ENCODE data around the gene FREM1.

The FREM1 gene

DNA sequence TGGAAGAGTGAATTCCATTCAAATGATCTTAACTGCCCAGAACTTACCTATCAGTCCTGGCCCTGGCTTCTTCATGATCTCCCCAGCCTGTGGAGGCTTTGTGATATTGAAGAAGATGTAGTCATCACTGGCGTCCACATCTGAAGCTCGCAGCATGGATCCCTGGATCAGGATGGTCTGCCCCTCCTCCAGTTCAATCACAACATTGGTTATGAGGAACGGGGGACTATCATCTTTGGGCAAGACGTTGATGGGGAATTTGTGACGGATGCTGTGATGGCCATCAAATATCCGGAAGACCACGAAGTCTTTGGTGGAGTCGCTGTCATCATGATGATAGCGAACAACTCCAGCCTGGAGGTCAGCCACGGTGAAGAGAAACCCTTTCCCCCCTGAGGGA is 68.0 kb downstream of the FREM1 start:
- Histone ChIP-seq H3K4me3 (ENCODE audit: low read depth, low read length) (no peak overlapping the region), H3K27ac (no peak overlapping the region), H3K27me3 (replicated peaks) (no peaks in the 10 kb centered on the region), H3K36me3 (replicated peaks) (no peaks in the 10 kb centered on the region)
- in situ Hi-C loops (cut with HindIII; ENCODE audit: low pct_ligation_motif_present, low sequenced_read_pairs) = no loop called here
- no peak for DNase-seq
- no peak for TF ChIP-seq CTCF (IDR thresholded peaks at IDR 0.05; ENCODE audit: low read depth, low read length, missing control alignments)

DNA sequence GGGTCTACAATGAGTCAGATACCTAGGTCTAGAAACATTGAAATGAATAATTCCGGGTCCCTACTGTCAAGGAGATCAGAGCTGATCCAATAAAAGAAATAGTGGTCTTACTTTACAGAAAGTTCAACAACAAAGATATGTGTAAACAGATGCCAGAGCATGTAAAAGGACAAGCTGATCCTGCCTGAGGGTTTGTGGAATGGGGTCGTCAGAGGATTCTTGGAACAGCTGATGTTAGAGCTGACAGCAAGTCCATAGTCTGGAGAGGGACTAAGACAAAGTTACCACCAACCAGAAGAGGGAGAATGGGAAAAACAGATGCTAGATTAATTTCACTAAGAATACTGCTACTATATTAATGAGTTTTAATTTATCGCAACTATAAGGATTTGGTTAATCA is 71.5 kb downstream of the FREM1 start:
- no peaks in the 10 kb centered on the region for H3K27me3 ChIP-seq (replicated peaks)
- no peak for TF ChIP-seq CTCF (IDR thresholded peaks at IDR 0.05; ENCODE audit: low read depth, low read length, missing control alignments)

DNA sequence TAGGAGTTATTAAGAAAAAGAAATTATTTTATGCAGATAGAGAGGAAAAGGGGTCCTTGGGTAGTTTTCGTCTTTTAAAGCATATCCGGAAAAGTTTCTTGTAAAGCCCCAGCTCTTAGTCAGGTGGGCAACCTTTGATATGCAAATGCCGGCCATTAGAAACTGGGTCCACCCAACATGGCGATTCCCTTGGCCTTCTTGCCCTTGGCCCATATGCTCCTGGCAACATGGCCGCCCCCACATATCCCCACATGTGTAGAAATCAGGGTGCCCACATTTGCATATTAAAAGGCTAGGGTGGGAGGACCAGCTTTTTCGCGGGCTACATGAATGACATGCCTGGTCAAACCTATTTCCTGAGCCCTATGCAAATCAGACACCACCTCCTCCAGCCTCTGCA is 73.3 kb downstream of the FREM1 start:
- TF ChIP-seq CTCF (IDR thresholded peaks at IDR 0.05; ENCODE audit: low read depth, low read length, missing control alignments) = no peak
- H3K27ac ChIP-seq = no peak overlapping the region
- H3K27me3 ChIP-seq (replicated peaks) = no peaks in the 10 kb centered on the region
- no peak overlapping the region for H3K4me3 ChIP-seq (ENCODE audit: low read depth, low read length)
- H3K36me3 ChIP-seq (replicated peaks) = no peaks in the 10 kb centered on the region
- in situ Hi-C loops (cut with HindIII; ENCODE audit: low pct_ligation_motif_present, low sequenced_read_pairs) = no loop called here
- no peak for DNase-seq

More for the DNA sequence above, 71.5 kb downstream of the FREM1 start:
- H3K36me3 ChIP-seq (replicated peaks) = no peaks in the 10 kb centered on the region
- in situ Hi-C loops (cut with HindIII; ENCODE audit: low pct_ligation_motif_present, low sequenced_read_pairs) = no loop called here
- no peak overlapping the region for H3K4me3 ChIP-seq (ENCODE audit: low read depth, low read length)
- DNase-seq = no peak
- no peak overlapping the region for H3K27ac ChIP-seq

GRCh38 chr9:14831661-14832060 is 78.6 kb downstream of the FREM1 start:
- no peak for DNase-seq
- Histone ChIP-seq H3K27ac (no peak overlapping the region), H3K4me3 (ENCODE audit: low read depth, low read length) (no peak overlapping the region), H3K36me3 (replicated peaks) (no peaks in the 10 kb centered on the region), H3K27me3 (replicated peaks) (no peaks in the 10 kb centered on the region)
- no peak for TF ChIP-seq CTCF (IDR thresholded peaks at IDR 0.05; ENCODE audit: low read depth, low read length, missing control alignments)
- in situ Hi-C loops (cut with HindIII; ENCODE audit: low pct_ligation_motif_present, low sequenced_read_pairs) = no loop called here

- no peak for TF ChIP-seq CTCF (IDR thresholded peaks at IDR 0.05; ENCODE audit: low read depth, low read length, missing control alignments)
- H3K27me3 ChIP-seq (replicated peaks) = no peaks in the 10 kb centered on the region
- DNase-seq = no peak
- no peaks in the 10 kb centered on the region for H3K36me3 ChIP-seq (replicated peaks)
- no peak overlapping the region for H3K4me3 ChIP-seq (ENCODE audit: low read depth, low read length)
- no peak overlapping the region for H3K27ac ChIP-seq
- in situ Hi-C loops (cut with HindIII; ENCODE audit: low pct_ligation_motif_present, low sequenced_read_pairs) = no loop called here
Measured at GRCh38 chr9:14831074-14831473, 79.2 kb downstream of the FREM1 start.

DNA sequence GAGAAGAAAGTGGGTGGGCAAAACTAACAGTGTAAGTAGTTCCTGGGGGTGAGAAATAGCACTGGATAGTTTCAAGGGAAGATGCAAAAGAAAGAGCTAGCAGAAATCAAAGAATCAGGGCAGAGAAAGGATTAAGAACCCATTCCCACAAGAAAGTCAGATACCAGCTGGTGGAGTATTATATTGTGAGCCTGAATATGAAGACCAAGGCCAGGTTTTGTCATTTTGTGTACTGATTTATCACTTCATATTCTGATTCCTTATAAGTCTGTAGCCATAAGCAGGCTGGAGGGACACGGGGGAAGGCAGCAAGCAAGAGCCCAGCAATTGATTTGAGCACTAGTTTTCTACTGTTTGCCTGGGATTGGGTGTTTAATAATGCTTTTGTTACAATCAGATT is 80.2 kb downstream of the FREM1 start:
- Histone ChIP-seq H3K27ac (no peak overlapping the region), H3K36me3 (replicated peaks) (no peaks in the 10 kb centered on the region), H3K4me3 (ENCODE audit: low read depth, low read length) (no peak overlapping the region), H3K27me3 (replicated peaks) (no peaks in the 10 kb centered on the region)
- in situ Hi-C loops (cut with HindIII; ENCODE audit: low pct_ligation_motif_present, low sequenced_read_pairs) = no loop called here
- DNase-seq = no peak
- no peak for TF ChIP-seq CTCF (IDR thresholded peaks at IDR 0.05; ENCODE audit: low read depth, low read length, missing control alignments)

All from brain microvascular endothelial cell (primary cell).